ENCODE measurements around the gene SIRT5. TPM values are rescaled to one million over a fixed set of nuclear protein-coding genes. Genes with fewer than 3 reads are reported as not detected.

SIRT5 gene
- total RNA-seq, 2 donors from 2014 or later = 13.3 to 13.7 TPM

- peak; percentile 37 for TF ChIP-seq CTCF (IDR thresholded peaks at IDR 0.05)
- Histone ChIP-seq H3K9ac (ENCODE audit: low read depth in 2 of 2, low read length in 2 of 2) (peak overlapping the region; percentile 75 to 93), H3K4me3 (peak overlapping the region; percentile 89), H3K27me3 (no peaks in the 10 kb centered on the region), H3K4me1 (no peaks in the 10 kb centered on the region), H3K9me3 (no peaks in the 10 kb centered on the region), H3K27ac (peak overlapping the region; percentile 99), H3K36me3 (no peaks in the 10 kb centered on the region)
- DNase-seq = peak; percentile 94
- intact Hi-C loops (cut with DNase I) = loop anchor here (2.0 kb wide), 1 partner anchor 237 kb away; no protein-coding TSS in a partner anchor
Observed at GRCh38 chr6:13574149-13574570, 241 bp upstream of the SIRT5 start.

- no peaks in the 10 kb centered on the region for H3K4me1 ChIP-seq
- H3K9ac ChIP-seq (ENCODE audit: low read depth in 2 of 2, low read length in 2 of 2) = peak overlapping the region in 1 of 2 donors; percentile 93
- no peak for DNase-seq
- peak overlapping the region; percentile 89 for H3K4me3 ChIP-seq
- H3K36me3 ChIP-seq = no peaks in the 10 kb centered on the region
- intact Hi-C loops (cut with DNase I) = loop anchor here (2.0 kb wide), 1 partner anchor 239 kb away; no protein-coding TSS in a partner anchor
- H3K27me3 ChIP-seq = no peaks in the 10 kb centered on the region
- peak overlapping the region; percentile 99 for H3K27ac ChIP-seq
- peak; percentile 85 for TF ChIP-seq CTCF (IDR thresholded peaks at IDR 0.05)
- H3K9me3 ChIP-seq = no peaks in the 10 kb centered on the region
Observed at GRCh38 chr6:13575377-13575775, 975 bp downstream of the SIRT5 start.

- H3K27ac ChIP-seq = no peak overlapping the region
- H3K36me3 ChIP-seq = no peaks in the 10 kb centered on the region
- no peaks in the 10 kb centered on the region for H3K27me3 ChIP-seq
- H3K9me3 ChIP-seq = no peaks in the 10 kb centered on the region
- intact Hi-C loops (cut with DNase I) = no loop called here
- TF ChIP-seq CTCF (IDR thresholded peaks at IDR 0.05) = no peak
- H3K4me3 ChIP-seq = no peak overlapping the region
- H3K9ac ChIP-seq (ENCODE audit: low read depth in 2 of 2, low read length in 2 of 2) = no peak overlapping the region
- no peak for DNase-seq
- H3K4me1 ChIP-seq = no peaks in the 10 kb centered on the region
Observed at GRCh38 chr6:13576017-13576416, 1.6 kb downstream of the SIRT5 start.

- H3K4me3 ChIP-seq = no peak overlapping the region
- no peak overlapping the region for H3K27ac ChIP-seq
- H3K27me3 ChIP-seq = no peaks in the 10 kb centered on the region
- H3K36me3 ChIP-seq = no peaks in the 10 kb centered on the region
- H3K9me3 ChIP-seq = no peaks in the 10 kb centered on the region
- DNase-seq = no peak
- H3K4me1 ChIP-seq = no peaks in the 10 kb centered on the region
- TF ChIP-seq CTCF (IDR thresholded peaks at IDR 0.05) = no peak
- intact Hi-C loops (cut with DNase I) = no loop called here
- H3K9ac ChIP-seq (ENCODE audit: low read depth in 2 of 2, low read length in 2 of 2) = no peak overlapping the region
Observed at GRCh38 chr6:13577926-13578325, 3.5 kb downstream of the SIRT5 start.

- no peak for DNase-seq
- H3K27me3 ChIP-seq = no peaks in the 10 kb centered on the region
- H3K9me3 ChIP-seq = no peaks in the 10 kb centered on the region
- intact Hi-C loops (cut with DNase I) = no loop called here
- no peak overlapping the region for H3K27ac ChIP-seq
- H3K4me3 ChIP-seq = no peak overlapping the region
- H3K9ac ChIP-seq (ENCODE audit: low read depth in 2 of 2, low read length in 2 of 2) = no peak overlapping the region
- TF ChIP-seq CTCF (IDR thresholded peaks at IDR 0.05) = no peak
- no peaks in the 10 kb centered on the region for H3K36me3 ChIP-seq
- H3K4me1 ChIP-seq = no peaks in the 10 kb centered on the region
Observed at GRCh38 chr6:13579911-13580310, 5.5 kb downstream of the SIRT5 start.
